Activated naive CD8-positive, alpha-beta T cell treated with anti-CD3 and anti-CD28 coated beads for 36 hours (primary cell): ENCODE results near the gene CAD. TPM values are rescaled to one million over a fixed set of nuclear protein-coding genes. Genes with fewer than 3 reads are reported as not detected.

Experiments
- DNase-seq: peaks from one replicate; pipeline ENCODE4 v3.0.0; 2021
- H3K27ac Mint-ChIP-seq: one replicate; pipeline ENCODE4 v1.8.0; 2022; ENCODE audit warnings: mild to moderate bottlenecking, moderate library complexity, mixed read lengths
- H3K27me3 Mint-ChIP-seq: one replicate; pipeline ENCODE4 v1.8.0; 2022; ENCODE audit warnings: mild to moderate bottlenecking, mixed read lengths
- H3K36me3 Mint-ChIP-seq: one replicate; pipeline ENCODE4 v1.8.0; 2021; ENCODE audit warnings: mild to moderate bottlenecking, mixed read lengths
- H3K4me1 Mint-ChIP-seq: one replicate; pipeline ENCODE4 v1.8.0; 2021; ENCODE audit warnings: mixed read lengths
- H3K4me3 Mint-ChIP-seq: one replicate; pipeline ENCODE4 v1.8.0; 2022; ENCODE audit warnings: mild to moderate bottlenecking, moderate library complexity, mixed read lengths
- H3K9me3 Mint-ChIP-seq: one replicate; pipeline ENCODE4 v1.8.0; 2022; ENCODE audit warnings: mixed read lengths
- total RNA-seq, 2 experiments: library from RNA; stranded (reverse); gene quantifications; one replicate each; pipeline ENCODE4 v1.2.3, GENCODE V29; 2021

CAD gene
- total RNA-seq, 2 experiments from 2014 or later, result 134 TPM

GRCh38 chr2:27250652-27251379 is 33.6 kb downstream of the CAD start:
- DNase-seq, result no peak
- Mint-ChIP-seq H3K27me3 (peaks cover 14% of the 10 kb centered on the region), H3K4me3 (no peak overlapping the region), H3K36me3 (no peaks in the 10 kb centered on the region), H3K27ac (no peak overlapping the region), H3K4me1 (peaks cover 2% of the 10 kb centered on the region), H3K9me3 (no peaks in the 10 kb centered on the region)

GRCh38 chr2:27251766-27252165 is 34.6 kb downstream of the CAD start:
- H3K27me3 Mint-ChIP-seq, result peaks cover 14% of the 10 kb centered on the region
- peaks cover 2% of the 10 kb centered on the region for H3K4me1 Mint-ChIP-seq
- no peak overlapping the region for H3K27ac Mint-ChIP-seq
- no peak for DNase-seq
- no peak overlapping the region for H3K4me3 Mint-ChIP-seq
- no peaks in the 10 kb centered on the region for H3K9me3 Mint-ChIP-seq
- no peaks in the 10 kb centered on the region for H3K36me3 Mint-ChIP-seq

GRCh38 chr2:27255187-27255586 is 38.0 kb downstream of the CAD start:
- DNase-seq, result no peak
- no peaks in the 10 kb centered on the region for H3K36me3 Mint-ChIP-seq
- no peak overlapping the region for H3K4me3 Mint-ChIP-seq
- H3K4me1 Mint-ChIP-seq, result peaks cover 2% of the 10 kb centered on the region
- no peaks in the 10 kb centered on the region for H3K9me3 Mint-ChIP-seq
- H3K27ac Mint-ChIP-seq, result no peak overlapping the region
- H3K27me3 Mint-ChIP-seq, result peaks cover 31% of the 10 kb centered on the region

GRCh38 chr2:27255660-27256059 is 38.5 kb downstream of the CAD start:
- no peak overlapping the region for H3K27ac Mint-ChIP-seq
- peaks cover 36% of the 10 kb centered on the region for H3K27me3 Mint-ChIP-seq
- DNase-seq, result no peak
- no peaks in the 10 kb centered on the region for H3K9me3 Mint-ChIP-seq
- no peaks in the 10 kb centered on the region for H3K36me3 Mint-ChIP-seq
- no peaks in the 10 kb centered on the region for H3K4me1 Mint-ChIP-seq
- no peak overlapping the region for H3K4me3 Mint-ChIP-seq

GRCh38 chr2:27256855-27257454 is 39.8 kb downstream of the CAD start:
- no peaks in the 10 kb centered on the region for H3K36me3 Mint-ChIP-seq
- H3K4me1 Mint-ChIP-seq, result peaks cover 3% of the 10 kb centered on the region
- peaks cover 49% of the 10 kb centered on the region for H3K27me3 Mint-ChIP-seq
- H3K9me3 Mint-ChIP-seq, result no peaks in the 10 kb centered on the region
- H3K27ac Mint-ChIP-seq, result no peak overlapping the region
- no peak overlapping the region for H3K4me3 Mint-ChIP-seq
- no peak for DNase-seq

GRCh38 chr2:27258051-27258450 is 40.9 kb downstream of the CAD start:
- no peak overlapping the region for H3K27ac Mint-ChIP-seq
- no peaks in the 10 kb centered on the region for H3K36me3 Mint-ChIP-seq
- no peak overlapping the region for H3K4me3 Mint-ChIP-seq
- DNase-seq, result no peak
- peaks cover 3% of the 10 kb centered on the region for H3K4me1 Mint-ChIP-seq
- peaks cover 50% of the 10 kb centered on the region for H3K27me3 Mint-ChIP-seq
- no peaks in the 10 kb centered on the region for H3K9me3 Mint-ChIP-seq

- Mint-ChIP-seq H3K27ac (no peak overlapping the region), H3K27me3 (peaks cover 53% of the 10 kb centered on the region), H3K4me3 (peak overlapping the region; percentile 49), H3K4me1 (peaks cover 16% of the 10 kb centered on the region), H3K36me3 (no peaks in the 10 kb centered on the region), H3K9me3 (no peaks in the 10 kb centered on the region)
- no peak for DNase-seq
Observed at GRCh38 chr2:27261241-27261925, 44.2 kb downstream of the CAD start.

- Mint-ChIP-seq H3K27ac (no peak overlapping the region), H3K36me3 (no peaks in the 10 kb centered on the region), H3K4me1 (peaks cover 16% of the 10 kb centered on the region), H3K9me3 (no peaks in the 10 kb centered on the region), H3K27me3 (peaks cover 53% of the 10 kb centered on the region), H3K4me3 (peak overlapping the region; percentile 49)
- no peak for DNase-seq
Observed at GRCh38 chr2:27261926-27262298, 44.7 kb downstream of the CAD start.

GRCh38 chr2:27262379-27263286 is 45.5 kb downstream of the CAD start, which contains the start of gene SLC30A3:
Gene SLC30A3 (minus strand): TSS chr2:27263047. CDS start chr2:27262906, 141 bp downstream.
- H3K36me3 Mint-ChIP-seq, result no peaks in the 10 kb centered on the region
- peak within 1 kb of the TSS; percentile 79 for H3K4me3 Mint-ChIP-seq
- peaks cover 16% of the 10 kb centered on the region for H3K4me1 Mint-ChIP-seq
- H3K27ac Mint-ChIP-seq, result no peak within 1 kb of the TSS
- no peaks in the 10 kb centered on the region for H3K9me3 Mint-ChIP-seq
- peaks cover 52% of the 10 kb centered on the region for H3K27me3 Mint-ChIP-seq
- DNase-seq, result peak; percentile 74

- peaks cover 47% of the 10 kb centered on the region for H3K27me3 Mint-ChIP-seq
- H3K4me1 Mint-ChIP-seq, result peaks cover 16% of the 10 kb centered on the region
- no peak overlapping the region for H3K27ac Mint-ChIP-seq
- H3K36me3 Mint-ChIP-seq, result no peaks in the 10 kb centered on the region
- peak overlapping the region; percentile 79 for H3K4me3 Mint-ChIP-seq
- no peaks in the 10 kb centered on the region for H3K9me3 Mint-ChIP-seq
- DNase-seq, result no peak
Observed at GRCh38 chr2:27263287-27264252, 46.4 kb downstream of the CAD start.

- peaks cover 43% of the 10 kb centered on the region for H3K27me3 Mint-ChIP-seq
- H3K27ac Mint-ChIP-seq, result no peak overlapping the region
- H3K9me3 Mint-ChIP-seq, result no peaks in the 10 kb centered on the region
Observed at GRCh38 chr2:27264253-27264752, 47.1 kb downstream of the CAD start.

GRCh38 chr2:27264753-27265535 is 47.8 kb downstream of the CAD start:
- Mint-ChIP-seq H3K27me3 (peaks cover 43% of the 10 kb centered on the region), H3K9me3 (no peaks in the 10 kb centered on the region), H3K27ac (no peak overlapping the region), H3K4me1 (peaks cover 16% of the 10 kb centered on the region), H3K36me3 (no peaks in the 10 kb centered on the region), H3K4me3 (peak overlapping the region; percentile 68)
- DNase-seq, result peak; percentile 72

More at GRCh38 chr2:27264253-27264752, 47.1 kb downstream of the CAD start:
- peak; percentile 21 for DNase-seq
- no peaks in the 10 kb centered on the region for H3K36me3 Mint-ChIP-seq
- peak overlapping the region; percentile 79 for H3K4me3 Mint-ChIP-seq
- H3K4me1 Mint-ChIP-seq, result peaks cover 16% of the 10 kb centered on the region

- Mint-ChIP-seq H3K4me1 (peaks cover 16% of the 10 kb centered on the region), H3K4me3 (no peak overlapping the region)
Observed at GRCh38 chr2:27265536-27265870, 48.3 kb downstream of the CAD start.

More at GRCh38 chr2:27265536-27265870, 48.3 kb downstream of the CAD start:
- Mint-ChIP-seq H3K9me3 (no peaks in the 10 kb centered on the region), H3K27ac (no peak overlapping the region), H3K36me3 (no peaks in the 10 kb centered on the region), H3K27me3 (peaks cover 41% of the 10 kb centered on the region)
- no peak for DNase-seq
